H1 (cell line): Measurements from ENCODE around the gene ANLN. TPM values are rescaled to one million over a fixed set of nuclear protein-coding genes. Genes with fewer than 3 reads are reported as not detected.

ENCODE experiments used
- CTCF ChIA-PET: fragments of 300-600 bp; sonication (Branson Sonifier 250); formaldehyde crosslinking; loops from one replicate; lab custom pipeline; 2021; ENCODE audit not compliant: partially characterized antibody; lab: Charles Lee
- POLR2A ChIA-PET: fragments of 300-600 bp; sonication (Branson Sonifier 250); formaldehyde crosslinking; loops from one replicate; lab custom pipeline; 2021; ENCODE audit warnings: inconsistent platforms; ENCODE audit not compliant: partially characterized antibody; lab: Charles Lee
- DNase-seq, 2 experiments: peaks; one replicate each; pipeline versions ENCODE4 v3.0.0 to v3.0.0-alpha.2; 2010 to 2022; ENCODE audit warnings: low spot score in 2 of 2, low read depth in 1 of 2, mixed read lengths in 1 of 2
- FAIRE-seq: peaks from 2 replicates; lab custom pipeline; 2011; peaks lifted over from hg19 to GRCh38; lab: Jason Lieb, UNC
- H2AFZ ChIP-seq: 2 replicates; pipeline ENCODE4 v1.8.1; 2012; ENCODE audit warnings: low read length, inconsistent platforms
- H2AK5ac ChIP-seq: 2 replicates; pipeline ENCODE4 v1.6.1; 2013; ENCODE audit warnings: low read depth, low read length
- H2BK120ac ChIP-seq: replicated peaks from 2 replicates; pipeline ENCODE3; 2013; ENCODE audit warnings: low read depth, low read length, inconsistent platforms
- H2BK12ac ChIP-seq: 2 replicates; pipeline ENCODE4 v1.6.1; 2013; ENCODE audit warnings: low read depth, low read length
- H2BK15ac ChIP-seq: 2 replicates; pipeline ENCODE4 v1.6.1; 2013; ENCODE audit warnings: low read length
- H2BK20ac ChIP-seq: 2 replicates; pipeline ENCODE4 v1.6.1; 2013; ENCODE audit warnings: low read length
- H2BK5ac ChIP-seq: 2 replicates; pipeline ENCODE4 v1.6.1; 2013; ENCODE audit warnings: low read depth, low read length
- H3K14ac ChIP-seq: 2 replicates; pipeline ENCODE4 v1.6.1; 2013; ENCODE audit warnings: inconsistent platforms; ENCODE audit not compliant: insufficient read length
- H3K18ac ChIP-seq: 2 replicates; pipeline ENCODE4 v1.6.1; 2013; ENCODE audit warnings: low read length; ENCODE audit errors: extremely low read depth
- H3K23ac ChIP-seq: 2 replicates; pipeline ENCODE4 v1.6.1; 2013; ENCODE audit warnings: inconsistent platforms; ENCODE audit not compliant: insufficient read length
- H3K23me2 ChIP-seq: 2 replicates; pipeline ENCODE4 v1.6.1; 2013; ENCODE audit warnings: low read depth, low read length
- H3K27ac ChIP-seq: 2 replicates; pipeline ENCODE4 v1.6.1; 2011; ENCODE audit warnings: low read depth, low read length, inconsistent platforms
- H3K27me3 ChIP-seq, 4 experiments: replicated peaks in 1 of 4; 1 replicate in 1 of 4; 2 replicates in 3 of 4; pipeline versions ENCODE4 v1.6.1 to v1.8.1; 2011 to 2013; ENCODE audit warnings: low read length in 3 of 4, mild to moderate bottlenecking in 3 of 4, inconsistent platforms in 2 of 4, mixed read lengths in 2 of 4, moderate library complexity in 1 of 4; ENCODE audit not compliant: control insufficient read depth in 3 of 4, insufficient read depth in 3 of 4; ENCODE audit errors: extremely low read depth in 1 of 4
- H3K36me3 ChIP-seq, 4 experiments: 2 replicates each; pipeline versions ENCODE4 v1.6.1 to v1.8.1; 2011 to 2013; ENCODE audit warnings: mild to moderate bottlenecking in 4 of 4, low read length in 3 of 4, moderate library complexity in 2 of 4, control low read depth in 1 of 4, inconsistent platforms in 1 of 4; ENCODE audit not compliant: insufficient read depth in 4 of 4, control insufficient read depth in 2 of 4
- H3K4ac ChIP-seq: replicated peaks from 2 replicates; pipeline ENCODE3; 2013; ENCODE audit warnings: low read length, low read depth, mixed read lengths, inconsistent platforms; ENCODE audit not compliant: insufficient read length
- H3K4me1 ChIP-seq, 4 experiments: replicated peaks in 1 of 4; 1 replicate in 1 of 4; 2 replicates in 3 of 4; pipeline versions ENCODE4 v1.6.1 to v1.8.1; 2011 to 2013; ENCODE audit warnings: low read length in 3 of 4, inconsistent platforms in 2 of 4, mixed read lengths in 1 of 4; ENCODE audit not compliant: insufficient read depth in 4 of 4, control insufficient read depth in 3 of 4
- H3K4me2 ChIP-seq, 2 experiments: 2 replicates each; pipeline versions ENCODE4 v1.6.1 to v1.8.1; 2011 to 2013; ENCODE audit warnings: low read depth in 2 of 2, low read length in 2 of 2, control low read depth in 1 of 2, inconsistent platforms in 1 of 2, mild to moderate bottlenecking in 1 of 2; ENCODE audit not compliant: insufficient read depth in 1 of 2
- H3K4me3 ChIP-seq, 4 experiments: fragments of 200-600, 300-600 bp in 1 of 4; sonication (generic), shearing (Covaris generic), sonication (Bioruptor Twin) in 1 of 4; 2 replicates each; pipeline versions ENCODE4 v1.5.1 to v1.8.1; 2011 to 2016; ENCODE audit warnings: low read length in 4 of 4, low read depth in 3 of 4, control low read depth in 2 of 4, inconsistent platforms in 2 of 4, mild to moderate bottlenecking in 2 of 4, mixed read lengths in 1 of 4, moderate library complexity in 1 of 4; ENCODE audit not compliant: insufficient read depth in 2 of 4; ENCODE audit errors: extremely low read depth in 1 of 4
- H3K56ac ChIP-seq: replicated peaks from 2 replicates; pipeline ENCODE3; 2013; ENCODE audit warnings: low read depth, mild to moderate bottlenecking, mixed read lengths, low read length, inconsistent platforms; ENCODE audit not compliant: insufficient read length
- H3K79me1 ChIP-seq: 2 replicates; pipeline ENCODE4 v1.6.1; 2013; ENCODE audit warnings: low read depth, low read length, control low read depth
- H3K79me2 ChIP-seq, 2 experiments: 2 replicates each; pipeline versions ENCODE4 v1.6.1 to v1.8.1; 2012 to 2013; ENCODE audit warnings: low read length in 2 of 2, mild to moderate bottlenecking in 2 of 2, inconsistent platforms in 1 of 2; ENCODE audit not compliant: insufficient read depth in 2 of 2, control insufficient read depth in 1 of 2
- H3K9ac ChIP-seq, 4 experiments: replicated peaks in 1 of 4; 1 replicate in 1 of 4; 2 replicates in 3 of 4; pipeline versions ENCODE4 v1.6.1 to v1.8.1; 2011 to 2013; ENCODE audit warnings: low read depth in 3 of 4, low read length in 3 of 4, control low read depth in 2 of 4, mild to moderate bottlenecking in 2 of 4, moderate library complexity in 2 of 4, inconsistent platforms in 1 of 4; ENCODE audit errors: extremely low read depth in 1 of 4
- H3K9me3 ChIP-seq, 2 experiments: 2 replicates each; pipeline versions ENCODE4 v1.6.1 to v1.8.1; 2012 to 2013; ENCODE audit warnings: mild to moderate bottlenecking in 2 of 2, moderate library complexity in 2 of 2, control low read depth in 1 of 2, inconsistent platforms in 1 of 2, low read depth in 1 of 2, low read length in 1 of 2, mixed read lengths in 1 of 2; ENCODE audit not compliant: insufficient read depth in 2 of 2
- H4K20me1 ChIP-seq, 2 experiments: replicated peaks in 1 of 2; 2 replicates each; pipeline versions ENCODE3 to v1.8.1; 2011 to 2013; ENCODE audit warnings: inconsistent platforms in 2 of 2, low read length in 2 of 2, mild to moderate bottlenecking in 1 of 2; ENCODE audit not compliant: insufficient read depth in 2 of 2, control insufficient read depth in 1 of 2
- H4K5ac ChIP-seq: 2 replicates; pipeline ENCODE4 v1.6.1; 2013; ENCODE audit warnings: low read length, low read depth, mixed read lengths, inconsistent platforms; ENCODE audit not compliant: insufficient read length
- H4K8ac ChIP-seq: 2 replicates; pipeline ENCODE4 v1.8.0; 2013; ENCODE audit warnings: mild to moderate bottlenecking, moderate library complexity, low read length, inconsistent platforms; ENCODE audit not compliant: insufficient read depth; ENCODE audit errors: extremely low read depth
- H4K91ac ChIP-seq: replicated peaks from 2 replicates; pipeline ENCODE3; 2013; ENCODE audit warnings: low read length, mixed read lengths, inconsistent platforms; ENCODE audit not compliant: insufficient read length
- GABPA ChIP-seq: IDR thresholded peaks from 2 replicates; pipeline ENCODE4 v1.6.1; 2011; ENCODE audit warnings: mild to moderate bottlenecking, low read length, moderate library complexity, borderline replicate concordance; ENCODE audit not compliant: insufficient read depth
- GTF2F1 ChIP-seq: IDR thresholded peaks from 2 replicates; pipeline ENCODE4 v1.6.1; 2012; ENCODE audit warnings: low read depth, low read length, improper control_type of control experiment, borderline replicate concordance
- JUND ChIP-seq: IDR thresholded peaks from 2 replicates; pipeline ENCODE4 v1.6.1; 2011; ENCODE audit warnings: mild to moderate bottlenecking, improper control_type of control experiment, low read length
- KDM5A ChIP-seq: fragments of 200-600 bp; IDR thresholded peaks from 2 replicates; pipeline ENCODE4 v1.7.1; 2012; ENCODE audit warnings: mild to moderate bottlenecking, low read length, inconsistent platforms, mixed read lengths
- MAX ChIP-seq: IDR thresholded peaks from 2 replicates; pipeline ENCODE4 v1.6.1; 2012; ENCODE audit warnings: inconsistent platforms
- POLR2AphosphoS5 ChIP-seq: IDR thresholded peaks from 2 replicates; pipeline ENCODE4 v1.6.1; 2011; ENCODE audit warnings: low read depth, low read length
- SAP30 ChIP-seq: fragments of 300-600 bp; sonication (generic); IDR thresholded peaks from 2 replicates; pipeline ENCODE4 v1.7.1; 2012; ENCODE audit warnings: low read length, moderate library complexity, mild to moderate bottlenecking, inconsistent platforms; ENCODE audit not compliant: insufficient read depth, insufficient replicate concordance
- SIRT6 ChIP-seq: IDR thresholded peaks from one replicate; pipeline ENCODE4 v1.7.1; 2012; ENCODE audit warnings: low read length, inconsistent platforms
- SUZ12 ChIP-seq: fragments of 200-600 bp; sonication (generic); IDR thresholded peaks from 2 replicates; pipeline ENCODE4 v1.6.1; 2012; ENCODE audit warnings: mild to moderate bottlenecking, inconsistent platforms, low read length, moderate library complexity, mixed read lengths
- WGBS, 2 experiments: shearing (Covaris generic) in 1 of 2; methylation state at CpG; one replicate each; pipeline versions ENCODE4 v1.1.6 to v1.1.7; 2013 to 2015; ENCODE audit warnings: low lambda C conversion rate in 2 of 2, mixed read lengths in 2 of 2, inconsistent platforms in 1 of 2, low coverage in 1 of 2, missing lambda C conversion rate in 1 of 2; ENCODE audit not compliant: insufficient replicate concordance in 2 of 2, insufficient coverage in 1 of 2, insufficient read length in 1 of 2; ENCODE audit errors: extremely low coverage in 1 of 2, missing lambda C conversion rate in 1 of 2; 5-methylcytosine and 5-hydroxymethylcytosine counted together
- polyA plus RNA-seq, 7 experiments: library from polyadenylated mRNA; depleted of rRNA in 3 of 7; stranded (reverse) in 5 of 7; unstranded in 2 of 7; fragments of >200 nt in 5 of 7; fragments of 200-250 nt in 2 of 7; gene quantifications; 1 replicate in 5 of 7; 2 replicates in 1 of 7; 4 replicates in 1 of 7; pipeline versions ENCODE4 v1.2.1 to v1.2.3, GENCODE V29; 2011 to 2013; ENCODE audit warnings: missing spikeins in 2 of 7, mixed read lengths in 2 of 7
- total RNA-seq: library from RNA; stranded (reverse); fragmentation: NEBNext Ultra II Directional; extraction: Animal tissue kit (Norgen Biotek cat#: 25700); gene quantifications from 2 replicates; pipeline ENCODE4 v1.2.1, GENCODE V29; 2021

ANLN gene
- total and polyA plus RNA-seq, 2 of the 8 experiments (the other 6 are each of a cell fraction or from before 2014, with no cell fraction given), result 18.5 to 90.1 TPM

- WGBS, 2 experiments, result 67% methylated on average over 4 of the region's 4 CpGs; no CpG with 5 or more reads in 1 of the 2 experiments
- Histone ChIP-seq H3K56ac (no peak overlapping the region), H2AK5ac (no peak overlapping the region), H2AFZ (no peak overlapping the region), H4K8ac (no peak overlapping the region), H3K27me3 (peaks cover 43 to 89% (median 74%) of the 10 kb centered on the region in 4 experiments), H3K23ac (no peak overlapping the region), H3K36me3 (0 out of 8 replicates have a peak, but pooled peaks cover 0 to 2% (median 0%) of the 10 kb centered on the region in 4 experiments), H4K20me1 (peaks cover 2 to 4% of the 10 kb centered on the region in 2 experiments), H3K27ac (no peak overlapping the region), H3K4me1 (peaks cover 0 to 9% (median 0%) of the 10 kb centered on the region in 4 experiments; a peak in 1 of 7 replicates), H3K79me1 (no peaks in the 10 kb centered on the region), H2BK15ac (no peak overlapping the region), H2BK5ac (no peak overlapping the region), H4K5ac (no peak overlapping the region), H2BK20ac (no peak overlapping the region), H3K4me2 (no peak overlapping the region), H3K23me2 (no peaks in the 10 kb centered on the region), H4K91ac (no peak overlapping the region), H3K79me2 (no peaks in the 10 kb centered on the region), H3K9ac (no peak overlapping the region), H3K18ac (no peak overlapping the region), H2BK120ac (no peak overlapping the region), H3K9me3 (no peaks in the 10 kb centered on the region), H2BK12ac (no peak overlapping the region), H3K4ac (no peak overlapping the region), H3K14ac (no peak overlapping the region), H3K4me3 (peak overlapping the region in 1 of 4 experiments; percentile 17; a peak in 1 of 8 replicates)
- CTCF ChIA-PET, result interaction anchor here (1.3 kb wide), 1 partner anchor 381 kb away, joined by 3 read pairs; no protein-coding TSS in a partner anchor
- POLR2A ChIA-PET, result no interaction called here
- FAIRE-seq, result no peak
- DNase-seq, result no peak
- TF ChIP-seq GABPA (no peak), POLR2AphosphoS5 (no peak), KDM5A (no peak), JUND (no peak), GTF2F1 (no peak), MAX (no peak), SUZ12 (no peak), SAP30 (no peak), SIRT6 (no peak)
Observed at GRCh38 chr7:36361227-36361626, 28.4 kb upstream of the ANLN start.
